DMS114 treated with DMSO at 0.1 percent for 48 hours (cell line): ENCODE results near the gene STAT1.

Experiments used
- DNase-seq: peaks from one replicate; lab custom pipeline; 2025; ENCODE audit not compliant: unreplicated experiment; lab: John Stamatoyannopoulos, UW

STAT1 gene

GRCh38 chr2:190986221-190986953, 27.6 kb downstream of the STAT1 start:
- no peak for DNase-seq

GRCh38 chr2:190984595-190984994, 29.4 kb downstream of the STAT1 start:
- no peak for DNase-seq

DNA sequence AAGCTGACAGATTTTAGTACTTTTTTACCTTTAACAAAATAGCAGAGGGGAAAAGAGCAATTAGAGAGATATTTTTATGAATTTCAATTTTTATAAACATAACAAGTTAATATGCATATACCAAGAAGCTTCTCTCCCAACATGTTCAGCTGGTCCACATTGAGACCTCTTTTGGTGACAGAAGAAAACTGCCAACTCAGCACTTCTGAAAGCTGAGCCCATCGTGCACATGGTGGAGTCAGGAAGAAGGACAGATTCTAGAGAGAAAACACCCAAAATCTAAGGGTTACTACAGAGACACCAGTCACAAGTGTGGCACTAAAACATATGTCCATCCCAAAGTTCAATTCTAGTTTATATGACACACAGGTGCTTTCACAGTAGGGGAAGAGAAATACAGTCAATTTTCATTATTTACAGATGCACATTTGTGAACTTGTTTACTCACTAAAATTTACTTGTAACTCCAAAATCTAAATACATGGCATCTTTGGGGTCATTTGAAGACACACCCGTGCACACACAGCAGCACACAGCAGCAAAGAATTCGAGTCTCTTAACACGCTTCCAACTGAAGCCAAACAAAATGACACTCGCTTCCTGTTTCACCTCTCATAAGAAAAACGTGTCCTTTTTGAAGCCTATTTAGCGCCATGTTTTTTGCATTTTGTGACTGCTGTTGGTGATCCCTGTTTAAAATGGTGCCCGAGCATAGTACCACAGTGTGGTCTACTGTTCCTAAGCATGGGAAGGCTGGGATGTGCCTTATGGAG, 31.5 kb downstream of the STAT1 start:
- no peak for DNase-seq

DNA sequence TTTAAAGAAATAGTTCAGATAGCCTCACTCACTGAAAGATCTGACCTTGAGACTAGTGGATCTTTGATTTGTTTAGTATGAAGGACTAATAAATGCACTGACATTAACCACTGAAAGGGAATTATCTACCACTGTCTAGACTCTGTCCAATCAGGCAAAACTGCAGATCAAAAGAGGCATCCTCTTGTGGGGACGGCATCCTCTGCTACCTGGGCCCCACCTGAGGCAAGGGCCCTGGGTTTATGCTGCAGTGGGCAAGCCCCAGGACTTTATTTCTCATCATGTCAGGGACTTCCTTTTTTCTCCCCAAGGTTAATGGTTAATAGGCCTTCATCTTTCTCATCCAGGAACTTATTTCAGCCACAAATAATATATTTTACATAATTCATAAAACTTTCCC, 32.2 kb downstream of the STAT1 start:
- no peak for DNase-seq

DNA sequence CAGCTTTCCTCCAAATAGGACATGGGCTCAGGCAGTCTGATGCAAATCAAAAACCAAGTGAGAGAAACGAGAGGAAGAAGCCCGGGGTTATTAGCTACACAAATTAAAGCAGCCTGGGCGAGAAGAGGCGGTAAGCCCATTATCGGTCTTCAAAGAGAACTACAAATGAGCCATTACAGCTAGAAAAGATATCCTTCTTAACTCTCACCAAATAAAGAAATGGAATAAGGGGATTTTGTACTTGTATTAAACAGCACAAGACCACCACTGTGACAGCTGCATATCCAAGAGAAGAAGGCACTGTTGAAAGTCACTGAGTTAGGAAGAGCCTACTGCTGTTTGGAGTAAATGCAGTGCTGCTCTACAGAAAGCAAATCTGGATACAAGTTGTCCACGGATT, 32.6 kb downstream of the STAT1 start:
- no peak for DNase-seq

GRCh38 chr2:190980630-190981209, 33.3 kb downstream of the STAT1 start:
- no peak for DNase-seq

DNA sequence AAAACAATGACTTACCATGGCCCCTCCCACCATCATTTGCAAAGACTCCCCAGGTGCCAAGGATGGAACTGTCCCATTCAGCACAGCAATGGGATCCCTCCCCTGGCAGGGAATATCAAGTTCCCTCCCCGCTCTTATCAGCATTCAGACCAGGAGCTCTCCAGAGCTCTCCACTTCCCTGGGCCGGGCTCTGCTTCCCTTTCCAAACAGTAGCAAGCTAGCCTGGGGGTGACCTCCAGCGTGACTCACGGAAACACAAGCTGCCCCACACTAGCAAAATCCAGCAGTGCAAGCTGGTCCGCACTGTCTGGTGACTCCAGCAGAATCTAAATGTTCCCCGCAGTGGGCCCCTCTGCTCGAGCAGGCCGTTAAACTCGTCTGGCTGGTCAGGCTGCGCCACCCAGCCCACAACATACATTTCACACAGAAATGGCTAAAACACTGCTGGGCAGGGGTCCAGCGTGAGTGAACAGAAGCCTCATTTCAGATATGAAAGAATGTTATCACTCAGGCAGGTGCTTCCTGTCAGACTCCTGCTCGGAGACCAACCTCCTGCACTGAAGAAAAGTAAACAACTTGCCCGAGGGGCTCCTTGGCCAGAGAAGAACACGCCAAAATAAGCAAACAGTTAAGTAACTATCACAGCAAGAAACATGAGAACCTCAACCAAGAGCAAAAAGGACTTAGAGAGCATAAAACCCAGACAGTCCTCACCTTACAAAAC, 33.9 kb downstream of the STAT1 start:
- DNase-seq: no peak

DNA sequence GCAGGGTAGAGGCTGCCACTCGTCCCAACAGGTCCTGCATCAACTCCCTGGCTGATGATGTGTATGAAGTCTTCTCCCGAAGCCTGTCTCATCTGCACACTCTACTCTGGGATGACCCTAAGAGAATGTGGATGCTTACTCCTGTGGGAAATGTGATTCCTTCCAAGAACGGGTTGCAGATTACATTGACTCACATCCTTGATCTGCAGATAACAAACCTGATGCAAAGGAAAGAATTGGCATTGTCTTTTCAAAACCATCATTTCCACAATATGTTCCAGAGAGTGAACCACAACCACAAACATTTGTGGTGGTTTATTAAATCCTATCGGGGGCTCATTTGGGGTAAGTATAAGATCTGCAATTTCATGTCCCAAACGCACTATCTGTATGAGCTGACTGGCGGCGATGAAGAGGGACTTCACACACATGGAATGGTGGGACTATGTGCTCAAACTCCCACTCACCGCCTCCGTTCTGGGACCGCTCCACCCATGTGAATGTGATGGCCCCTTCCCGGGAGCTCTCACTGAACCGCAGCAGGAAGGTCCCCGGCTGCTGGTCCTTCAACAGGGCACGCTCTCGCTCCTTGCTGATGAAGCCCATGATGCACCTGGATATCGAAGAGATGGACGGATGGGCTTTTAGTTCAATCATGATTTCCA, 35.5 kb downstream of the STAT1 start:
- DNase-seq: no peak

GRCh38 chr2:190977505-190977904, 36.5 kb downstream of the STAT1 start:
- no peak for DNase-seq

DNA sequence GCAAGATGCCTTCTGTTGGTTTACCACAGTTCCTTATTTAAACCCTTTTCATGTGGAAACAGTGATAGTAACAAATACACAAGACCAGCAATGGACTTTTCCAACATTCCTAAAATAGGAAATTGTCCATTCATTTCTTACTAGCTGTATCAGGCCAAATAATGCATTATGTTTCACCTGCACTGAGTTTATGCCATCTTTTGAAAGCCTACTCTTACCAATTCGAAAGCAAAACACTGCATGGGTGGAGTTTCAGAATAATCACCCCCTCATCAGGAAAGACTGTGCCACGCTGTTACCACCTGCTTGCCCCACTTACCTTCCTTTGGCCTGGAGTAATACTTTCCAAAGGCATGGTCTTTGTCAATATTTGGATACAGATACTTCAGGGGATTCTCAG, 37.5 kb downstream of the STAT1 start:
- DNase-seq: no peak

DNA sequence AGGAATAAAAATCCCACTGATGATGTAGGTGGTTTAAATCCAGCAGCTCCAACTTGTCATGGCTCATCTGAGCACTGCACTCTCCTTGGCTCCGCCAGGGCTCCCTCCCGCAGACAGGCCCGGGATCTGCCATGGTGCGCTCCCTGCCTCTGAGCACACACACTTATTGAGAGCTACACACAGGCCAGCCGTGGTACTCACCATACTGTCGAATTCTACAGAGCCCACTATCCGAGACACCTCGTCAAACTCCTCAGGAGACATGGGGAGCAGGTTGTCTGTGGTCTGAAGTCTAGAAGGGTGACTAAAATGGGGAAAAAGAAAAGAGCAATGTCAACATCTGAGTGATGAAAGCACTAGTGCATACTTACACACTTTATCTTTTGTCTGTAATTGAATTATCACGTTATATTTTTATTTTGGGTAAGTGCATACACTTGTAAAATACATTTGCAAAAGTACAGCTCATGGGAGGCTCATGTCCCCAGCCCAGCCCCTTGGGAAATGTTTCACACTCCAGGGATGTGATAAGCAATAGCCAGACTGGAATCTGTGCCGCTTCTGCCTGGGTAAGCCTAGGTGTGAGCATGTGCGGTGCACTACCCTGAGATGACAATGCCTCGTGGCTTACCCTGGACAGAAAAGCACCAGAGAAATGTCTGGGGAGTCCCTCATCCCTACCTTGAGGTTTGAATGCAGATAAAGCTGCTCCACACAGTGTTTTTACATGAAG, 39.2 kb downstream of the STAT1 start:
- no peak for DNase-seq

DNA sequence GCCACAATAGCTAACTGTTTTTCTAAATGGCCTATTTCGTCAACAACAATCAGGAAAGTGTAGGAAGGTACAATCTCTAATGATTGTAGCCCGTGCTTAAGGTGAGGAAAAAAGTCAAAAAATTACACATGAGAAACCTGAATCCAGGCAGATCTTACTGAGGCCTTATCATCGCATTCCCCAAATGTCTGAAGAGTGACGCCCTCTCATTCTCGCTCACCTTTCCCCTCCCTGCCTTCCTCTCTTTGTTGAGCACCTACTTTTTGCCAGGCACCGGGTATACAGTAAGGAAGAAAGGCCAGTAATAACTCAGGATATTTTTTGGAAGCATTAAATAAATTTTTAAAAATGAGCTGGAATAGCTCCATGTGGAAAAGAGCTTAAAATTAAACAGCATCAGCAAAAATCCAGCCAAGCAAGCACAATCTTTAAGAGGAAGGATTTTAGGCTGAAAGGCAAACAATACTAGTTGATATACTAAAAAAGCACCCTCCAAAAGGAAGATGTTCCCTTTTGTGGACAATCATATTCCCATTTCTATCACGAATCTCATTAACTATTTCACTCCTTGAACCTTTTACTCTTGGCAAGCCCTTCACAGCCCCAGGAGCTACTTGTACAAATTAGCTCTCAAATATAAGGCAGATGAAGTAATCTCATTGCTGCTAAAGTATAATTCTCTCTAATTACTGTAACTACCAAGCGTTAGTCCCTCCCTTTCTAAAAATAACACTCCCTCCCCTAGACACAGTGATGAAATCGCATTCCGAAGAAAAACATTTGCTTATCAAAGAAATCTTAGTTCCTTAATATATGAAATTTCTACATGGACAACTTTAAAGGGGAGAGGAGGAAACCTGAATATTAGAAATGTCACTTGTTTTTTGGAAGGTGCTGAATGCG, 40.0 kb downstream of the STAT1 start:
- no peak for DNase-seq

- DNase-seq: no peak
These were observed 40.7 kb downstream of the STAT1 start for GRCh38 chr2:190973262-190973661.

- no peak for DNase-seq
These were observed 41.1 kb downstream of the STAT1 start for GRCh38 chr2:190972846-190973245.

DNA sequence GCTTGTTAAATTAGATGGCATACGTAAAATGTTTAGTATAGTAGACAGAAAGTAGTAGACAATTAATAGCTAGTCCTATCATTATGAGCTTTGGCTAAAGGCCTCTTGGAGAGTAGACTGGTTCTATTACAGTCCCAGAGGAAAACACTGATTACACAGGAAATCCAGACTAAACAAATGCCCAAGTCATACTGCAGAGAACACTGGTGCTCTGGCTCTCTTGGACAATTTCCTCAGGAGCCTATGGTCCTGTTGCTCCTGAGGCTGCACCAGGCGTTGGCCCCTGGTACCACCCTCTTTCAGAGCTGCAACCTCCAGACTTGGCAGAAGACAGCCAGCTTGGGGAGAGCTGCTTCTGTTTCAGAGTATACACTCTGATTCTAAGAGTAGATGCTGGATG, 41.8 kb downstream of the STAT1 start:
- DNase-seq: no peak

- no peak for DNase-seq
These were observed 43.0 kb downstream of the STAT1 start for GRCh38 chr2:190970873-190971506.

DNA sequence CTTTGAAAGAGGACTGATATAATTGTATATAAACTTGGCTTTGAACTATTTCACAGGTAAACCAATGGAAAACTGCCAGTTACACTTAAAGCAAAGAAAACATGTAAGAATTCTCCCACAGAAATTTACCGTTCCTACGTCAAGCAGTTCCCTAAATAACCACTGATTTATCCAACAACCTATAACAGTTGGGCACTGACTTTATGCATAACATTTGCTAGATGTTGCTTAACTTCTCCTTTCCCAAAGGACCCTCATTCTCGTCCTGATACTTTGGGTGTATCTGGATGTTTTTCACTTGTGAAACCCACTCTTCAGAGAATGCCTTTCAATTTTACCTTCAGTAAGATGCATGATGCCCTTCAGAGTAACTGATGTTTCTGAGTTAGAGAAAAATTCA, 43.8 kb downstream of the STAT1 start:
- no peak for DNase-seq

DNA sequence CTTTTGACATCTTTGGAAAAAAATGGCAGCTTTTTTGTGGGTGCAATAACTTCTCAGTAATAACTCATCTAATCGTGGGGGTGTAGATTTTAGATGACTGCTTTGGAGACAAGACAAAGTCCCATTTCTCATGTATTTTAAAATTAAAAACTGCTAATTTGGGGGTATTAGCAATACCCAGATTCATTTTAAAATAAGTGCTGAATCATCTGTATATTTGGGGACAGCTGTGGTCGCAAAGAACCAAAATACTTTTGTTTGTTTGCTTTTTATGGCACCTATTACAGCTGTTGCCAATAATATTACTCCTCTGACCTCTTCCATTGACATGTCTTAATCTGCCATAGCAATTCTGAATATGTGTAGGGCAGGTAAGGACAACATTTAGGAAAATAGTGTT, 45.4 kb downstream of the STAT1 start:
- no peak for DNase-seq
